ENCODE measurements around the gene CCDC175.

GRCh38 chr14:59458486-59458885, 118.1 kb downstream of the CCDC175 start:
- TF ChIP-seq EP300 (IDR thresholded peaks at IDR 0.05) (no peak), CTCF (IDR thresholded peaks at IDR 0.05) (no peak)

Measured in upper lobe of left lung (tissue), 4 donors.